HG02798 (cell line): Measurements from ENCODE around the gene DYNLL2.
"Not testable (repeated sequence)": the region's sequence is repeated elsewhere in the genome, so short reads cannot be mapped to it uniquely, and the experiment has no call there.

ENCODE experiments used
- ATAC-seq: cut with Tn5 transposase; IDR thresholded peaks from one replicate; pipeline ENCODE4 v1.9.1; 2021; ENCODE audit warnings: mild to moderate bottlenecking; ENCODE audit not compliant: unreplicated experiment, poor library complexity

Gene DYNLL2

DNA sequence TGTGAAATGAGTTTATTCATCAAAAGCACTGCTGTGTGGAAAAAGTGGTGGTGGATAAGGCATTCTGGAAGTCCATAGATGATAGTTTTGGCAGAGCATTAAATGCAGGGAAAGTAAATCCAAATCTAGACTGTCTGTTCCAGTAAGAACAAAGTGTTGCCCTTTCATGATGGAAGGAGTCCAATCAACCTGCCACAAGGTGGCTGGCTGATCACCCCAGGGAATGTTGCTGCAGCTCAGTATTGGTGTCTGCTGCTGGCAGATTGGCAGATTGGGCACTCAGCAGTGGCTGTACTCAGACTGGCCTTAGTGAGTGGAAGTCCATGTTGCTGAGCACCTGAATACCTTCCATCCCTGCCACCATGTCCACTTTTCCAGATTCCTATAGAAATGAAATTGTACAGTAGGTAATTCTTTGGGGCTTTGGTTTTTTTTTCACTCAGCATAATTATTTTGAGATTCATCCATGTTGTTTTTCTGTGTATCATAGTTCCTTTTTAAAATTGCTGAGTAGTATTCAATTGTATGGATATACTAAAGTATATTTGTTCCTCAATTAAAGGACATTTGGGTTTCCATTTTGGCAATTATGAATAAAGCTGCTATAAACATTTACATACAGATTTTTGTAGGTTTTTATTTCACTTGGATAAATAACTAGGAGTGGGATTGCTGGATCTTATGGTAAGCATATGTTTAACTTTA is 14.3 kb downstream of the DYNLL2 start:
- ATAC-seq: no peak

DNA sequence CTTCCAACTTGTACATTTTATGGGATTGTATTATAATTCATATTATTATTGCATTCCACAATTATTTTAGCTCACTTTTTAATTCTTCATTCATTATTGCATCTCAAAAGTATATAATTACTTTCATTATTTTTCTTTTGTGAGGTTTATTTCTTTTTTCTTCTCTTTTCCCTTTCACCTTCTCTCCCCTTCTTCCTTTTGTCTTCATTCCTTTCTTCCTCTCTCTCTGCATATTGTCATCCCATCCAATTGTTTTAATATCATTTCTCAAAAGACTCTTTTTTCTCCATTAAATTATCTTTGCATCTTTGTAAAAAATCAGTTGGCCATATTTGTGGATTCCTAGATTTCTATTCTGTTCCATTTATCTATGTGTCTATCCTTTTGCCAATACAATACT is 17.3 kb downstream of the DYNLL2 start:
- no peak for ATAC-seq

DNA sequence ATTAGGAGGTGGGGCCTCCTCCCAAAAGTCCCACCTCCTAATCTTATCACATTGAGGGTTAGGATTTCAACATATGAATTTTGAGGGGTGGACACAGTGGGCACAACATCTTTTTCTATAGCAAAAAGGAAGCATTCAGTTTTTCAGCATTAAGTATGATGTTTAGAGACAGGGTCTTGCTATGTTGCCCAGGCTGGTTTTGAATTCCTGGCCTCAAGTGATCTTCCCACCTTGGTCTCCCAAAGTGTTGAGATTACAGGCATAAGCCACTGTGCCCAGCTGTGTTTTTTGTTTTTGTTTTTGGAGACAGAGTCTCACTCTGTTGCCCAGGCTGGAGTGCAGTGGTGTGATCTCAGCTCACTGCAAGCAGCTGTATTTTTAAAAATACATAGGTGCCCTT is 18.7 kb downstream of the DYNLL2 start:
- not testable (repeated sequence) for ATAC-seq

DNA sequence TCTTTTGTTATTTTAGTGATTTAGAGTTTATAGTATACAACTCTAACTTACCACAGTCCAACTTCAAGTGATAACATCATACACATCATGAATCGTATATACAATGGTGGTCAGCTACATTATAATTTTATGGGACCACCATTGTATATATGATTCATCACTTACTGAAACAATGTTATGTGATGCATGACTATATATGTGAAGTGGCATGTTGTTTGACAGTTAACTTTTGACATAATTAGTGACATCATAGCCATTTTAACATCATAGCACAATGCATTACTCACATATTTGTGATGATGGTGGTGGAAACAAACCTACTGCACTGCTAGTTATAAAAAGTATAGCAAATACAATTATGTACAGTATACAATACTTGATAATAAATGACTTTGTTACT is 21.9 kb downstream of the DYNLL2 start:
- ATAC-seq: no peak

DNA sequence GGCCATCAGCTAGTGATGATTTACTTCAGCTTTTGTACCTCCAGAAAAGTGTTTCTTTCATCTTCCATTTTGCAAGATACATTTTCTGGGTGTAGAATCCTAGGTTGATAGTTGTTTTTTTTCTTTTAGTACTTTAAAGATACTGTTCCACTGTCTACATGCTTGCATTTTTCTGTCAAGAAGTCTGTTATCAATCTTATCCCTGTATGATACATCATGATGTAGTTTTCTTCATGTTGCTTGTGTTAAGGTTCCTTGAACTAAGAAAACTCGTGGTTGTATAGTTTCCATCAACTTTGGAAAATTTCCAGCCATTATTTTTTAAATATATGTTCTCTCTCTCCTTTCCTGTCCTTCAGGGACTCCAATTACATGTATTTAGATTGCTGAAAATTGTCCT is 24.1 kb downstream of the DYNLL2 start:
- ATAC-seq: no peak

DNA sequence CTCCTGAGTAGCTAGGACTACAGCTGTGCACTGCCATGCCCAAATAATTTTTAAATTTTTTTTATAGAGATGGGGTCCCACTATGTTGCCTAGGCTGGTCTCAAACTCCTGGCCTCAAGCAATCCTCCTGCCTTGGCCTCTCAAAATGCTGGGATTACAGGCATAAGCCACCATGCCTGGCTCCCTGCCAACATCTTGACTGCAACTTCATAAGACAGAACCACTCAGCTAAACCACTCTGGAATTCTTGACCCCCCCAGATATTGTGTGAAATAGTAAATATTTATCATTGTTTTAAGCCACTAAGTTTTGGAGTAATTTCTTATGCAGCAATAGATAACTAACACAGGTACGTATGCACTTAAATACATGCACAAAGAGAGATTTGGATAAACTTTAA is 26.0 kb downstream of the DYNLL2 start:
- ATAC-seq: no peak

DNA sequence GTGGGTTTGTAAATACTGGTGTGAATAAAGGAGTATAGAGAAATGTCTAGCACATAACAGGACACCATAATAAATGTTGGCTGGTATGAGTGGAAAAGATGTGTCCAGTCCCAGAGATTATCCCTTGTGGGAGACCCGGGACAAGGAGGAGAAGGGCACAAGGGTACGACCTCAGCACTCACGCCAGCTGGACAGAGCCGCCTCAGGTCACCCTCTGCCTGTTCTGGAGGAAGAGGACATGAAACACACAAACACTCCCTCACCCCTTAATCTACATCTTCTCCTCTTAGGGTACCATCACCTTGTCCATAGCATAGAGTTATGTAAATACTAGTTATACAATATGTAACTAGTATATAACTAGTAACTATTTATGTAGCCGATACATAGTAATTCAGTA is 26.8 kb downstream of the DYNLL2 start:
- no peak for ATAC-seq

DNA sequence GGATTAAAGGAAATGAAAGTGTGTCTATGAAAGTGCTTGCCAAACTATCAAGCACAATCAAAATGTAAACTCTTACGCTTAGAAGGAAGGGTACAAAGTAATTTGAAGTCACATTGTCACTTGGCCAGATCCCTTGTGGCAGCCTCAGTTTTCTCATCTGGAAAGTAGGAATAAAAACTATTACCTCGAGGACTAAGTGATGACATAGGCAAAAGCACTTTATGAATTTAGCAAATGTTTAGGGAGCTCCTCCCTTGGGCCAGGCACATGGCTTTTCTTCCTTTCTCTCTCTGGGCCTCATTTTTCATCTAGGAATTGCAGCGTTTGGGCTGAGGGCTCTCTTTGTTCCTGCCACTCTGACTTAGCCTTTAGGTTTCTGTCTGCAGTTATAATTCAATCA is 28.5 kb downstream of the DYNLL2 start:
- ATAC-seq: no peak

DNA sequence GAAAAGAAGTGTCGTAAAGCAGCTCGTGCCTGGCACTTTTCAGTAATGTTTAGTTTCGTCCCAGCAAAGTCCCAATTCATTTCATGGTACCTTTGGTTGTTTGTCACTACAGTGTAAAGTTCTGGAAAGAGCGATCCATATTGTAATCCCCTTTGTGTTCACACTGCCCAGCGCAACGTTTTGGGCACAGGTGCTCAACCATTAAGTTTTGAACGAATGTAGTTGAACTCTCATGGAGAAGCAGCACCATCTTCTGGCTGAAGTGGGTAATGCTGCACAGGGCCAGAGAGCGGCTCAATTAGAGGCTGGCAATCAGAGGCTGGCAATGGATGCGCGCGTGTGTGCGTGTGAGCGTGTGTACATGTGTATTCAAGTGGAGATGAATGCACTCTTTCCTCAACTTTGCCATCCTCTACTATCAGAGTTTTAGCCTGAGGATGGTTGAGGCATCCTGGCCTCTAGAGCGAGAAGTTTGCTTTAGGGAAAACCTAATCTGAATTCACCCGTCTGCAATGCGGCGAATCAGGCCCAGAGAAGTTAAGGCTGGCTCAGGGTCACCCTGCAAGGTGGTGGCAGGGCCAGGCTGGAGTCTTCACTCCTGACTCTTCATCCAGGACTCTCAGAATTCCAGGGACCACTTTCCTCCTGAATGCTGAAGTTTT is 29.9 kb downstream of the DYNLL2 start:
- ATAC-seq: peak; percentile 56

DNA sequence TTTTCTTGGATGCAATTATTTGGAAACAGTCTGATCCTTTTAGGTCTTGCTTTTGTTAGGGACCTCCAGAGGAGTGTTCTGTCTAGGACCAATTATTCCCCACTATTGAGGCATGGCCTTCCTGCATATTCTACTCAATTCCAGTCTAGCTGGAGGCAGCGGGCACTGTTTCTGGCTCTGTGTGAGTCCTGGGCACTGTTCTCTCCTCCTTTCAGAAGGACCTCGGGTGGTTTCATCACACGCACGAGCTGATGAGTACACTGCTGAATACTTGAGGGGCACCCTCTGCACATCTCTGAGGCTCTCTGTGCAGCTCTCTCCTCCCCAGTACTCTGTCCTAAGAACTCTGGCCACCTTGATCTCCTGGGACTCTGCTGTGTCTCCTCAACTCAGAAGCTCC is 30.7 kb downstream of the DYNLL2 start:
- no peak for ATAC-seq

DNA sequence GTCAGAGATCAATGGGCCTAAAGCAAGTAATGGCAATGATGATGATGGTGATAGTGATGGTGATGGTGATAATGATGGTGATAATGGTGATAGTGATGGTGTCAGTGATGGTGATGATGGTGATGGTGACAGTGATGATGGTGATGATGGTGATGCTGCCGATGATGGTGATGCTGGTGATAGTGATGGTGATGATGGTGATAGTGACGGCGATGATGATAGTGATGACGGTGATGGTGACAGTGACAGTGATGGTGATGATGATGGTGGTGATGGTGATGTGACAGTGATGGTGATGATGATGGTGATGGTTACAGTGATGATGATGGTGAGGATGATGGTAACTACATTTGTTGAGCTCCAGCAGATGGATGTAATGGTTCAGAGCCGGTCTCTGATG is 34.2 kb downstream of the DYNLL2 start:
- ATAC-seq: no peak

DNA sequence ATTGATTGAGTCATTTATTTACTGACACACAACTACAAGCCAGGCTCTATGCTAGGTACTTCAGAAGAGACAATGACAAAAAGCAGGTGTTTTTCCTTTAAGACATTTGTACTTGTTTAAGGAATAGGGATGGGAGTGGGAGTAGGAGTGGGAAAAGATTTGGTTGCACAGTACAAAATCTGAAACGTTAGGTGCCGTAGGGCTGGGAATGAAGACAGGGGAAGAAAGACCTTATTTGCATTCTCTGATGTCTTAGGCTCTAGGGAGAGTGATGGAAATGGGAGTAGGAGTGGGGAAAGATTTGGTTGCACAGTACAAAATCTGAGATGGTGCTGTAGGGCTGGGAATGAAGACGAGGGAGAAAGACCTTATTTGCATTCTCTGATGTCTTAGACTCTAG is 36.3 kb downstream of the DYNLL2 start:
- no peak for ATAC-seq

DNA sequence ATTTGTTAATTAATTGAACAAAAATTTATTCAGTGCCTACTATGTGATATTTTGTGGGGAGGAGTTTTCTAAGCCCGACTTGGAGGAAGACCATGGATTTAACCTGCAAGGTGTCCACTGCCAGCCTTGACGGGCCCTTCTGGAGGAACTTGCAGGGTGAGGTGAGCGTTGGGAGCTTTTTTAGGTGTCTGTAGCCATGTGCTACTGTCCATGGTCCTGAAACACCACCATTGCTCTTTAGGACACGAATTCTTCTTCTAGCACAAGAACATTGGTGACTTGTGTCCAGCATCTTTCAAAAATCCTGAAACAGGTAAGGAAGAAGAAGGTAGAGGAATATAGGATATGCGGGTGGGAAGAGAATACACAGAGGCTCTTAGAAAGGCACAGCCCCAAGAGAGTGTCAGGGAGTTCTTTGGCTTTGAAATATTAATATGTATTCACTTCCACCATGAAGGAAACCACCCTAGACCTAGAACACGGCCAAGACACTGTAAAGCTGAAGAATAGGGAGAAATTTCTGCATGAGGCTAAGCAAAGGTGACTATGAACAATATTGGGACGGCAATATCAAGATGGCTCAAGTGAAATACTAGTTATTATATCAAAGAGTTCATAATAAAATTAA is 37.1 kb downstream of the DYNLL2 start:
- no peak for ATAC-seq

DNA sequence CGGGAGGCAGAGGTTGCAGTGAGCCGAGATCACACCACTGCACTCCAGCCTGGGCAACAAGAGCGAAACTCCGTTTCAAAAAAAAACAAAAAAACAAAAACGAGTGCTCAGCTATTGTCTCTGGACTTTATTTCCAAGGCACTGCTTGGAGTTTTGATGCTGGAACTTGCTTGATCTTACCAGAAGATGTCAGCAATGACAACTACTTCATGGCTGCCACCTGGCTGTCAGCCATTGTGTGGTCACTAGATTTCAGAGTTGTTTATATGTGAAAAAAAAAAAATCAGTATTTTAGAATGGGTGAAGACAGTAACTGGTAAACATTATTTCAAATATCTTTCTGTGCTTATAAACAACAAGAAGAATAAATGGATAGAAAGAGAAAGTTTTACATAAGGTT is 38.7 kb downstream of the DYNLL2 start:
- ATAC-seq: no peak

DNA sequence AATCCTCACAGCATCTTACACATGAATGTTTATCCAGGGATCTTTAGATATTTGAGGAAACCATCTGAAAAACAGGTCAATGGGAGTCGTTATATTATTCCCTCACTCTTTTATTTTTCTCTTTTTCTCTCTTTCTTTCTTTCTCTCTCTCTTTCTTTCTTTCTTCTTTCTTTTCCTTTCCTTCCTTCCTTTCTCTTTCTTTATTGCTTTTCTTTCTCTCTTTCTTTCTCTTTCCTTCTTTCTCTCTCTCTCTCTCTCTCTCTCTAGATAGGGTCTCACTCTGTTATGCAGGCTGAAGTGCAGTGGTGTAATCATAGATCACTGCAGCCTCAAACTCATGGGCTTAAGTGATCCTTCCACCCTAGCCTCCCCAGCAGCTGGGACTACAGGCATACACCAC is 44.6 kb downstream of the DYNLL2 start:
- no peak for ATAC-seq

DNA sequence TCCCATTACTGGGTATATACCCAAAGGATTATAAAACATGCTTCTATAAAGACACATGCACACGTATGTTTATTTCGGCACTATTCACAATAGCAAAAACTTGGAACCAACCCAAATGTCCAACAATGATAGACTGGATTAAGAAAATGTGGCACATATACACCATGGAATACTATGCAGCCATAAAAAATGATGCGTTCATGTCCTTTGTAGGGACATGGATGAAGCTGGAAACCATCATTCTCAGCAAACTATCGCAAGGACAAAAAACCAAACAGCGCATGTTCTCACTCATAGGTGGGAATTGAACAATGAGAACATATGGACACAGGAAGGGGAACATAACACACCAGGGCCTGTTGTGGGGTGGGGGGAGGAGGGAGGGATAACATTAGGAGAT is 49.5 kb downstream of the DYNLL2 start:
- ATAC-seq: not testable (repeated sequence)

DNA sequence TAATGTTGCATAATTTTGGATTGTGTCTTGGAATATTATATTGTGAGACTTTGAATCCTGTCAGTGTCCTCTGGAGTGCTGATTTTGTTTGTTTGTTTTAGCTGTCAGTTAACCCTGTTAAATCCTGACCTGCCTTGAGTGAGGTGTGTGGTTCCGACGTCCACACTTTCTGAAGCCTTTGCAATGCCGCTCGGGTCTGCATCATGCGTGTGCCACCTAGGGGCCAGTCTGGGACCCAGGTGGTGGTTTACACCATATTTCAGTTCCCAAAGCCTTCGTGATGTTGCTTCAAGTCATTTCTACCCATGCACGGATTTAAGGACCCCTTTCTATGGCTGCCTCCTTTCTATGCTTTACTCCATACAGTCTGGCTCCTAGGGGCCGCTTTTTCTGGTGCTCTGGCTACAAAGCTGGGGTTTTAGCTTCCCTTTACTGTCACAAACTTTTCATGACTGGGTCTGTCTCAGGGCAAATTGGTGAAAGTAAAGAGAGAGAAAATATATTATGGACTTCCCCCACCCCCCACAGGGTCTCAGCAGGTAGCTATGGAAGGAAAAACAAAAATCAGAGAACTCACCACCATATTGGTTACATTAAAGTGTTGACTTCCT is 53.6 kb downstream of the DYNLL2 start:
- no peak for ATAC-seq

DNA sequence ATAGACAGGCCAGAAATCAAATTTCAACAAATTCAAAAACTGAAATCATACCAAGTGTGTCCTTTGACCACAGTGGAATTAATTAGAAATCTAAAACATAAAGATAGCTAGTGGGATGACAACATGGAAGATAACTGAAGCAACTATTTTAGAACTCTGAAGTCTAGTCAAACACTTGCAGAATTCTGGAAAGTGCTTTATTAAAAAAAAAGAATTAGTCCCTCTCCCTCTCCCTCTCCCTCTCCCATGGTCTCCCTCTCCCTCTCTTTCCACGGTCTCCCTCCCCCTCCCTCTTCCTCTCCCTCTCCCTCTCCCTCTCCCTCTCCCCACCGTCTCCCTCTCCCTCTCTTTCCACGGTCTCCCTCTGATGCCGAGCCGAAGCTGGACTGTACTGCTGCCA is 58.3 kb downstream of the DYNLL2 start:
- ATAC-seq: no peak

DNA sequence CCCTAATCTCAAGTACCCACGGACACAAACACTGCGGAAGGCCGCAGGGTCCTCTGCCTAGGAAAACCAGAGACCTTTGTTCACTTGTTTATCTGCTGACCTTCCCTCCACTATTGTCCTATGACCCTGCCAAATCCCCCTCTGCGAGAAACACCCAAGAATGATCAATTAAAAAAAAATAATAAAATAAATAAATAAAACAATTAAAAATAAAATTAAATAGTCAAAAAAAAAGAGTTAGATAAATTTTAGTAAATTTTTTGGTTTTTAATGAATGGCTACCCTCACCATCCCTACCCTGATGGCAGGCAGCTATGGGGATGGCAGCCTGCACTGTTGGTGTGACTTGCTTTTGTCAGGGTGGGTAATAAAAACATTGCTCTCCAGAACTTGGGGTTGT is 60.1 kb downstream of the DYNLL2 start:
- ATAC-seq: not testable (repeated sequence)

DNA sequence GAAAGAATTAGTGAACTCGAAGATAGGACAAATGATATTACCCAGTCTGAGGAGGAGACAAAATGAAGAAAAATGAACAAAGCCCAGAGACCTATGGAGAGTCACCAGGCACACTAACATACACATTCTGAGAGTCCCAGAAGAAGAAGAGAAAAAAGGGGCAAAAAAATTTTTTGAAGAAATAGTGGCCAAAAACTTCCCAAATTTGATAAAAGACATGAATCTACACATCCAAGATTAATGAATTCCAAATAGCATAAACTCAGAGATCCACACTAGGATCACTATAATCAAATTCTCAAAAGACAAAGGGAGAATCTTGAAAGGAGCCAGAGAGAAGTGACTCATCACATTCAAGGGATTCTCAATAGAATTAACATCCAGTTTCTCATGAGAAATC is 61.6 kb downstream of the DYNLL2 start:
- ATAC-seq: no peak
